ENCODE data around the gene ZNF584.

- TF ChIP-seq EP300 (IDR thresholded peaks at IDR 0.05) (no peak), CTCF (IDR thresholded peaks at IDR 0.05) (no peak)
These were observed 20.3 kb upstream of the ZNF584 start for GRCh38 chr19:58388175-58388526.

Measured in sigmoid colon (tissue), 4 donors.